Measurements from ENCODE around the gene RASAL2. TPM values are rescaled to one million over a fixed set of nuclear protein-coding genes. Genes with fewer than 3 reads are reported as not detected.
"Not testable (repeated sequence)": the region's sequence is repeated elsewhere in the genome, so short reads cannot be mapped to it uniquely, and the experiment has no call there.

The RASAL2 gene
- total RNA-seq, 3 donors from 2014 or later = 13.0 to 17.5 (median 14.2) TPM

GRCh38 chr1:178241837-178242236 lies 147.9 kb downstream of the RASAL2 start:
- no peak for TF ChIP-seq CTCF (IDR thresholded peaks at IDR 0.05)
- no peak overlapping the region for H3K4me3 ChIP-seq
- H3K36me3 ChIP-seq (ENCODE audit: low read depth) = no peaks in the 10 kb centered on the region
- DNase-seq = no peak
- H3K4me1 ChIP-seq (ENCODE audit: low read depth) = no peaks in the 10 kb centered on the region
- no peak for ATAC-seq
- intact Hi-C loops (cut with DNase I, micrococcal nuclease) = no loop called here
- no peaks in the 10 kb centered on the region for H3K9me3 ChIP-seq

- ATAC-seq (no peak), DNase-seq (no peak)
- intact Hi-C loops (cut with DNase I, micrococcal nuclease) = no loop called here
- H3K9me3 ChIP-seq = peaks cover 8% of the 10 kb centered on the region
- no peaks in the 10 kb centered on the region for H3K36me3 ChIP-seq (ENCODE audit: low read depth)
- H3K4me3 ChIP-seq = no peak overlapping the region
- no peaks in the 10 kb centered on the region for H3K4me1 ChIP-seq (ENCODE audit: low read depth)
- no peak for TF ChIP-seq CTCF (IDR thresholded peaks at IDR 0.05)
Measured at GRCh38 chr1:178243119-178243518, 149.2 kb downstream of the RASAL2 start.

- Histone ChIP-seq H3K36me3 (ENCODE audit: low read depth) (no peaks in the 10 kb centered on the region), H3K9me3 (peaks cover 15% of the 10 kb centered on the region), H3K4me1 (ENCODE audit: low read depth) (no peaks in the 10 kb centered on the region), H3K4me3 (no peak overlapping the region)
- ATAC-seq = no peak
- no peak for DNase-seq
- intact Hi-C loops (cut with DNase I, micrococcal nuclease) = no loop called here
- no peak for TF ChIP-seq CTCF (IDR thresholded peaks at IDR 0.05)
Measured at GRCh38 chr1:178243890-178244289, 150.0 kb downstream of the RASAL2 start.

- H3K4me1 ChIP-seq (ENCODE audit: low read depth); intact Hi-C loops (cut with DNase I, micrococcal nuclease); ATAC-seq; DNase-seq; H3K36me3 ChIP-seq (ENCODE audit: low read depth); H3K4me3 ChIP-seq: not testable (repeated sequence)
- peaks cover 16% of the 10 kb centered on the region for H3K9me3 ChIP-seq
Measured at GRCh38 chr1:178248284-178248683, 154.4 kb downstream of the RASAL2 start.

- ATAC-seq; intact Hi-C loops (cut with DNase I, micrococcal nuclease); H3K4me3 ChIP-seq; H3K36me3 ChIP-seq (ENCODE audit: low read depth); DNase-seq; H3K9me3 ChIP-seq; H3K4me1 ChIP-seq (ENCODE audit: low read depth): not testable (repeated sequence)
Measured at GRCh38 chr1:178253581-178253980, 159.7 kb downstream of the RASAL2 start.

GRCh38 chr1:178254433-178254832 lies 160.5 kb downstream of the RASAL2 start:
- Histone ChIP-seq H3K9me3 (no peaks in the 10 kb centered on the region), H3K4me1 (ENCODE audit: low read depth) (no peaks in the 10 kb centered on the region), H3K36me3 (ENCODE audit: low read depth) (no peaks in the 10 kb centered on the region), H3K4me3 (no peak overlapping the region)
- ATAC-seq (no peak), DNase-seq (no peak)
- intact Hi-C loops (cut with DNase I, micrococcal nuclease) = no loop called here
- no peak for TF ChIP-seq CTCF (IDR thresholded peaks at IDR 0.05)

- DNase-seq (no peak), ATAC-seq (no peak)
- Histone ChIP-seq H3K9me3 (no peaks in the 10 kb centered on the region), H3K4me3 (no peak overlapping the region), H3K36me3 (ENCODE audit: low read depth) (no peaks in the 10 kb centered on the region), H3K4me1 (ENCODE audit: low read depth) (no peaks in the 10 kb centered on the region)
- intact Hi-C loops (cut with DNase I, micrococcal nuclease) = no loop called here
- TF ChIP-seq CTCF (IDR thresholded peaks at IDR 0.05) = no peak
Measured at GRCh38 chr1:178258536-178258935, 164.6 kb downstream of the RASAL2 start.
